ENCODE data around the gene NSUN2.

GRCh38 chr5:6583049-6583880 lies 49.6 kb downstream of the NSUN2 start:
- TF ChIP-seq POLR2AphosphoS5 (IDR thresholded peaks at IDR 0.05; ENCODE audit: low read depth, low read length) (no peak), TAF1 (IDR thresholded peaks at IDR 0.05; ENCODE audit: borderline replicate concordance, low read depth, low read length) (no peak)
